ENCODE data around the gene ZMYND8.

Gene ZMYND8

DNA sequence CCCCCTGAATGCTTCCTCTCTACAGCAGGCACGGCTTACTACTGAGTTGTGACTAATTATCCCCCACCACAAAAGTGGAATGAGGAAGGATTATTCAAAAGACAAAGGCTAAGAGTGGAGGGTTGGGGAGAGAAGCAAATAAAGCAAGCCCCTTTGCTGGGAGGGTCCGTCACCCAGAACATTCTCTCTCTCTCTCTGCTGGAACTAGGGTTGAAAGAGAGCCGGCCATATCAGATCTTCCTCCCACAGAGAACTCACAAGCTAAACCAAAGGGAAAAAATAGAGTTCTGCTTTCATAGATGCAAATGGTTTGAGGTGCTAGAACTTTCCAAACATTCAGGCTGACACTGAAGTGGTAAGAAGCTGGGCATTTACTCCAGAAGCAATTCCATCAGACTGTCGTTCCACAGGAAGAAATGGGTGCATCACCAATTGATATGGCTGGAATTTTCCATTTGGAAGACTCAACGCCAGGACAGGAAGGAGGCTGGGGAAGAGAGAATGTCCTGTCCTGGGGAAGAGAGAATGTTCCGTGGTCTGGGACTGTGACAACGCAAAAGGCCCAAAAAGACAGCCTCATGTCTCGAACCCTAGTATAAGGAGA is 7.9 kb downstream of the ZMYND8 start:
- in situ Hi-C loops (cut with HindIII; ENCODE audit: low pct_unique_long_range_greater_than_20kb, low sequenced_read_pairs) = no loop called here
- DNase-seq (ENCODE audit: low read depth in 1 of 2, low spot score in 1 of 2) = no peak
- TF ChIP-seq JUND (IDR thresholded peaks at IDR 0.05; ENCODE audit: low read depth) = no peak

DNA sequence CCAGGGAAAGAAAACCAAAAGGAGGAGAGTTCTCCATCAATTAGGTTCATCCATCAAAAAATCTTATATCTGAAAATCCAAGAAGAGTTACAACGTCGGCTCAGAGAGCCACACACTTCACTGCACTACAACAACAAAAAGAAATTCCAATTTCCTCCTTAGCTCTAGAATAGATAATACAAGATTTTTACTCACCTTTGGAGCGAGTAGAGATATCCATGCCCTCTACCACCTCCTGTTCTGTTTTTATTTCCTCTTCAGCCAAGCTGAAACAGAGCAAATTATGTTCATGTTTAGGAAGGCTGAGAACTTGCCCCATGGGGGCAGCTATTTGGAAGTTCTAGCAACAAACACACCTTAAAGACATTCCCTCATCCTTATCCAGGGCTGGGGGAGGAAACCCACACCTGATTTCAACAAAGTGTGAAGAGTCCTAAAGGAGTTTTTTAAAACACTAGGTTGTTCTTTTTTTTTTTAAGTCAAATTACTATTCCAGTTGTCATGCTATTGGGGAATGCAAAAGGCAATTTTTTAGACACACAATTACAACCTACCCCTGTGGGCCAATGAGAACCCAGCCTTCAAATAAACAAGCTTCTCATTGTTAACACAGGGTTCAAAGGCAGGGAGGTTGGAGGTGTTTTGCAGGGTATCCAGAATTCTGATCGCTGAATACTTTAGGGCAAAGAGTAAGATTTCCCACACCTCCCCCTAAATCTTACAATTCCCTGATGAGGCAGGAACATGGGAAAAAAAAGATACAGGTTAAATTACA is 8.7 kb downstream of the ZMYND8 start:
- DNase-seq (ENCODE audit: low read depth in 1 of 2, low spot score in 1 of 2) = no peak
- in situ Hi-C loops (cut with HindIII; ENCODE audit: low pct_unique_long_range_greater_than_20kb, low sequenced_read_pairs) = no loop called here
- TF ChIP-seq JUND (IDR thresholded peaks at IDR 0.05; ENCODE audit: low read depth) = no peak

DNA sequence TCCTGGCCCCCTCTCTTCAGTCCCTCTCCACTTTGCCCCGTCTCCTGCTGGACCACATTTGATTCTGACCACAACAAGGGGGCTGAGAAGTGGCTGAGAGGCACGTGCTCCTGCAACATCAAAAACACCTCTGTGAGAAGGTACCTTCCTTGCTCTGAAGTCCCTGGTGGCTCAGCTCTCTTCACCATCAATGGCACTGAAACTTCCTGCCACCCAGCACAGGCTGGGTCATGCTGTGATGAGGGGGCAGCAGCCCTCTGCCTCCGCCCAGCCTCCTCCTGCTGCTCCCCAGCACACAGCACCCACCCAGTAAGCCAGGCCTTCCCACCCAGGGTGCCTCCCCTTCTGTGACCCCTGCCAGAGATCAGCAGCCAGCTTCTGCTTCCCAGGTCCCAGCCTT is 10.3 kb downstream of the ZMYND8 start:
- DNase-seq (ENCODE audit: low read depth in 1 of 2, low spot score in 1 of 2) = no peak
- TF ChIP-seq JUND (IDR thresholded peaks at IDR 0.05; ENCODE audit: low read depth) = no peak
- in situ Hi-C loops (cut with HindIII; ENCODE audit: low pct_unique_long_range_greater_than_20kb, low sequenced_read_pairs) = no loop called here

DNA sequence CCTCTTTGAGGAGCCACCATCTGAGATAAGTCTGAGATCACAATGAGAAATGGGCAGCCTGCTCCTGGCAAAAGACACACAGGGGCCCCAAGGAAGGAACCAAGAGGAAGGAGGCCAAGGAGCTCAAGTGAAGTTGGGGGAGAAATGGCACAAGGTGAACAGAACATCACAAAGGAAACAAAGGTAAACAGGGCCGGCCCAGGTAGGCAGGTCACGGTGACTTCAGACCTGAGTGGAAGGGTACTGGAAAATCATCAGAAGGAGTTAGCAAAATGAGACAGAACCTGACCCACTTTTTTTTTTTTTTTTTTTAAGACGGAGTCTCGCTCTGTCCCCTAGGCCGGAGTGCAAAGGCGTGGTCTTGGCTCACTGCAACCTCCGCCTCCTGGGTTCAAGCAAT is 11.3 kb downstream of the ZMYND8 start:
- TF ChIP-seq JUND (IDR thresholded peaks at IDR 0.05; ENCODE audit: low read depth) = no peak
- in situ Hi-C loops (cut with HindIII; ENCODE audit: low pct_unique_long_range_greater_than_20kb, low sequenced_read_pairs) = no loop called here
- no peak for DNase-seq (ENCODE audit: low read depth in 1 of 2, low spot score in 1 of 2)

DNA sequence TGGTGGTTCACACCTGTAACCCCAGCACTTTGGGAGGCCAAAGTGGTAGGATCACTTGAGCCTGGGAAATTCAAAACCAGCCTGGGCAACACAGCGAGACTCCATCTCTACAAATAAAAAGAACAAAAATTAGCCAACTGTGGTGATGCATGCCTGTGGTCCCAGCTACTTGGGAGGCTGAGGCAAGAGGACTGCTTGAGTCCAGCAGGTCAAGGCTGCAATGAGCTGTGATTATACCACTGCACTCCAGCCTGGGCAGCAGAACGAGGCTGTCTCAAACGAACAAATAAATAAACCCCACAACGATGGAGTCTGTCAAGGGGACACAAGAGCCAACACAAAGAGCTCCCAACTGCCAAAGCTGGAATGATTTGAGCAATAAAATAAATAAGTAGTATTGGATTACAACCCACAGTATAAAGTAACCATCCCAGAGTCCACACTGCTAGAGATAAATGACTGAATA is 13.5 kb downstream of the ZMYND8 start:
- in situ Hi-C loops (cut with HindIII; ENCODE audit: low pct_unique_long_range_greater_than_20kb, low sequenced_read_pairs) = no loop called here
- DNase-seq (ENCODE audit: low read depth in 1 of 2, low spot score in 1 of 2) = no peak
- no peak for TF ChIP-seq JUND (IDR thresholded peaks at IDR 0.05; ENCODE audit: low read depth)

DNA sequence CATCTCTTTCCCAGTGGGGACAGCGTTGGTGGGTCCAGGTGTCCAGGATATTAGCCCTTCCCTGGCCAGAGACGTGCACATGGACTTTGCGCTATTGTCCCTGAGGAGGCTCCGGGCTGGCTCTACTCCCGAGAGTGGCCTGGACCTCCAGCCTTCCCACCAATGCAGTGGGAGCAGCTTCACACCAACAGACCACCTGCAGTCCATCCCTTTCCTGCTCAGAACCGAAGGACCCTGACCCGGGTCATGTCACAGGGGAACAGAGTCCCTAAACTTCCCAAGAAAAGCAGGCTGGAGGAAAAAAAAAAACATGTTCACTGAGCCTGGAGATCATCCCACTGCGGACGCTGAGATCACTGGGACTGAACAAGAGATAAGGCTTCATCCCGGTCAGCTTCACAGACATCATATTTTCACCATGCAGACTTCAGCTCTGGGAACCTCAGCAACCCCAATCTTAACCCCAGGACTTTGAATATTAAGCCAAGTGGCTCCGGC is 18.3 kb downstream of the ZMYND8 start:
- no peak for DNase-seq (ENCODE audit: low read depth in 1 of 2, low spot score in 1 of 2)
- TF ChIP-seq JUND (IDR thresholded peaks at IDR 0.05; ENCODE audit: low read depth) = no peak
- in situ Hi-C loops (cut with HindIII; ENCODE audit: low pct_unique_long_range_greater_than_20kb, low sequenced_read_pairs) = no loop called here

DNA sequence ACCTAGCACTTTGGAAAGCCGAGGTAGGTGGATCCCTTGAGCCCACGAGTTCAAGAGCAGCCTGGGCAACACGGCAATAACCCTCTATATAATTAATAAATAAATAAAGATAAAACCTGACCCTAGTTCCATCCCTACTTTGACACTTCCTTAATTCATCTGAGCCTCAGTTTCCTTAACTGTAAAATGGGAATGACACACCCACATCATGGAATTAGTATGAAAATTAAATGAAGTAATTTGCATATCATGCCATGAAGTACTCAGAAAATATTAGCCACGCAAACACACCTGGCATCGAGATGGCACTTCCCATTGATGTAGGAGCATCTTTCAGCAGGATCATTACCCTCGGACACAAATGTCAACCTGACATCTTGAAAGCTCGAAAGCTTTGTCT is 19.1 kb downstream of the ZMYND8 start:
- DNase-seq (ENCODE audit: low read depth in 1 of 2, low spot score in 1 of 2) = no peak
- no peak for TF ChIP-seq JUND (IDR thresholded peaks at IDR 0.05; ENCODE audit: low read depth)
- in situ Hi-C loops (cut with HindIII; ENCODE audit: low pct_unique_long_range_greater_than_20kb, low sequenced_read_pairs) = no loop called here

DNA sequence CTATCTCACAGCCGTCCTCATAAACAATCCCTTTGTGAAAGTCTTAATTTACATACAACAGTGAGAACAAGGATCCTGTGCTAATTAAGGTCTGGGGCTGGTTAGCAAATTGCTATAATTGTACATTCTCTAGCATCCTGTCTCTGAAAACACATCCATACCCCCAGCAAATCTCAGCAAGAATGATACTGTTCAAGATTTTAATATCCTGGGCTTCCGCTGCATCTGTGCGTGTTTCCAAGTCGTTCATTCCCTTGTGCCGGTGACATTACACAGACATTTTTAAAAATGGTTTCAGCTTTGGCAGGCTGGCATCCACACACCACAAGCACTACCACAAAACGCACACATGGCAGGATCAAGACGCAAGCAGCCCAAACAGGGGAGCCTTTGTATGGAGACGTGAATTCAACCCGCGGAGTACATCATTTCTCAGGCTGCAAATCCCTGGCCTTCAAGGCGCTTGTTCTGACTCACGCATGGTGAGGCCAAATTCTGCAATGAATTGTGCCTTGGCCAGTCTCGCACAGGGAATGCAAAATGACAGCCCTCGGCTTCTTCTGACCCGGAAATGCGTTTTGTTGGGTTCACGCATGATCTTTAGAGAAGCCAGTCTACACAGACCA is 20.3 kb downstream of the ZMYND8 start:
- DNase-seq (ENCODE audit: low read depth in 1 of 2, low spot score in 1 of 2) = no peak
- no peak for TF ChIP-seq JUND (IDR thresholded peaks at IDR 0.05; ENCODE audit: low read depth)
- in situ Hi-C loops (cut with HindIII; ENCODE audit: low pct_unique_long_range_greater_than_20kb, low sequenced_read_pairs) = no loop called here

DNA sequence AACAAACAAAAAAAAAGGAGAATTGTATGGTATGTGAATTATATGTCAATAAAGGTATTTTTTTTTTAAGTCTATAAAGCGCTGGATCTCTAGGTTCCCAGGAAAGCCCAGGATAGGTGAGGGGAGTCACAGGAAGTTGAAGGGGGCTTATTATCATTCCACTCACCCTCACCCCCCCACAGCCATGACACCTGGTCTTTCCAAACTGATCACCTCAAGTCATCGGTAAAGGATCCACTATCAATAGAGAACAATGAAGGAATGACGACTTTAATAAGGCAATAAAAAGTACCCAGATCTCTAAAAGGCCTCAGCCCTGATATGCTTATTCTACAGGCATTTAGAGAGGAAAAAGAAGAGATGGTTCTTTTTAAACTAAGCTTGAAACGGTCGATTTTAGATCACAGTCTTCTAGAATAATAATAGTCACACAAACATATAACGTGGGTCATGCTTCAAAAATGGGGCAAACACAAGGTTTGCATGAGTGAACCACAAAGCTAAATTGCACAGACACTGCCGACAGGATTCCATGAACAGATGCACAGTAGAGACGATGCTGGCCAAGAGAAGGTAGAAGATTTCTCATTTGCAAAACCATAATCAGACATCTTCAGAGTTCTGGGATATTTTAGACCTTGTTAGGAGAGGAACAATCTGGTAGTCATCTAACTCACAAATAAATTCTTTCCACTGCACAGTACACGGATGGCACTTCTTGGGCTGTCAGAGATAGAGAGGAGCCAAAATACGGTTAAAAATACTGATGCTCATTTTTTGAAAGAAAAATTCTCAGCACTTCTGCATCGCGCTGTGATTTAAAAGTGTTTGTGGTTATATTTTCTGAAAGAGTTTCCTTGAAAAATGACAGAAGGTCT is 21.0 kb downstream of the ZMYND8 start:
- DNase-seq (ENCODE audit: low read depth in 1 of 2, low spot score in 1 of 2) = no peak
- TF ChIP-seq JUND (IDR thresholded peaks at IDR 0.05; ENCODE audit: low read depth) = no peak
- in situ Hi-C loops (cut with HindIII; ENCODE audit: low pct_unique_long_range_greater_than_20kb, low sequenced_read_pairs) = no loop called here

DNA sequence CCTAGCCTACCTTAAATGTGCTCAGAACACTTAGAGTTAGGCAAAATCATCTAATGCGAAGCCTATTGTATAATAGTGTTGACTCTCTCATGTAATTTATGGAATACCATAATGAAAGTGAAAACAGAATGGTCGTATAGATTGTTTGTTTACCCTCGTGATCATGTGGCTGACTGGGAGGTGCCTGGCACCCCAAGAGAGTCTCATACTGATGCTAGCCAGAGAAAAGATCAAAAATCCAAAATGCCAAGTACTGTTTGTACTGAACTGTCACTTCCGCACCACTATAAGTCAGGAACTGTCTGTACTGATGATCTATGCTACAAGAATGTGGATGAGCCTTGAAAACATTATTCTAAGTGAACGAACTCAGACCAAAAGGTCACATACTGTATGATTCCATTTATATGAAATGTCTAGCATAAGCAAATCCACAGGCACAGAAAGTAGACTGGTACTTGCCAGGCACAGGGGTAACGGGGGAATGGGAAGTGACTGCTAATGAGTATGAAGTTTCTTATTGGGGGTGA is 22.4 kb downstream of the ZMYND8 start:
- no peak for TF ChIP-seq JUND (IDR thresholded peaks at IDR 0.05; ENCODE audit: low read depth)
- peak; percentile 49 to 54 for DNase-seq (ENCODE audit: low read depth in 1 of 2, low spot score in 1 of 2)
- in situ Hi-C loops (cut with HindIII; ENCODE audit: low pct_unique_long_range_greater_than_20kb, low sequenced_read_pairs) = no loop called here

DNA sequence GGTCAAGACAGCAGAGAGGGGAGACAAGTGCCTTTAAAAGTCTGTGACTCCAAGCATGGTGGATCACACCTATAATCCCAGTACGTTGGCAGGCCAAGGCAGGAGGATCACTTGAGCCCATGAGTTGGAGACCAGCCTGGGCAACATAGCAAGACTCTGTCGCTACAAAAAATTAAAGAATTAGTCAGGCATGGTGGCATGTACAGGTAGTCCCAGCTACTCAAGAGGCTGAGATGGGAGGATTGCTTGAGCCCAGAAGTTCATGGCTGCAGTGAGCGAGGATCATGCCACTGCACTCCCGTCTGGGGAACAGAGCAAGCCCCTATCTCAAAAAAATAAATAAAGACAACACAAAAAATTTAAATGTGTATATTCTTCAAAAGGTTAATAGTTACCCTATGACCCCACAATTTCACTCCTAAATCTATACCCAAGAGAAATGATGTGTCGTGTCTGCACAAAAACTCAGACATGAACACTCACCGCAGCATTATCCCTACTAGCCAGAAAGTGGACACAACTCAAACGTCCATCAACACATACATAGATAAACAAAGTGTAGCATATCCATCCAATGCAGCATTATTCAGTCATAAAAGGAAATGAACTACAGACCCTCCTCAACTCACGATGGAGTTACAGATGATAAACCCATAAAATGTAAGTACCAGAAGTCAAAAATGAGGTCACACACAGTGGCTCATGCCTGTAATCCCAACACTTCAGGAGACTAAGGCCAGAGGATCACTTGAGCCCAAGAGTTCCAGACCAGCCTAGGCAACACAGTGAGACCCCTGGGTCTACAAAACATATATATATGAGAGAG is 23.9 kb downstream of the ZMYND8 start:
- in situ Hi-C loops (cut with HindIII; ENCODE audit: low pct_unique_long_range_greater_than_20kb, low sequenced_read_pairs) = no loop called here
- no peak for TF ChIP-seq JUND (IDR thresholded peaks at IDR 0.05; ENCODE audit: low read depth)
- no peak for DNase-seq (ENCODE audit: low read depth in 1 of 2, low spot score in 1 of 2)
